ENCODE results near the gene DNAJC3. TPM values are rescaled to one million over a fixed set of nuclear protein-coding genes. Genes with fewer than 3 reads are reported as not detected.

DNAJC3 gene
- total RNA-seq, 1 experiment from 2014 or later: 21.2 TPM

GRCh38 chr13:95708391-95708774 is 31.4 kb downstream of the DNAJC3 start:
- Histone ChIP-seq H4K91ac (ENCODE audit: insufficient read length, low read depth, low read length) (no peak overlapping the region), H3K14ac (ENCODE audit: insufficient read depth, low read length) (no peak overlapping the region), H2BK15ac (ENCODE audit: low read depth, low read length) (no peak overlapping the region), H3K79me1 (ENCODE audit: insufficient read depth, low read depth, low read length, poor library complexity, severe bottlenecking) (no peaks in the 10 kb centered on the region), H3K27me3 (ENCODE audit: insufficient read depth, low read length) (no peaks in the 10 kb centered on the region), H3K4ac (ENCODE audit: low read depth, low read length) (no peak overlapping the region), H2BK12ac (ENCODE audit: insufficient read length, low read depth, low read length) (no peak overlapping the region), H3K9me3 (ENCODE audit: control insufficient read depth, low read depth, low read length) (no peaks in the 10 kb centered on the region), H3K27ac (ENCODE audit: insufficient read length, low read depth, low read length) (no peak overlapping the region), H4K5ac (ENCODE audit: insufficient read length, low read depth, low read length) (no peak overlapping the region), H4K20me1 (ENCODE audit: control insufficient read depth, insufficient read depth, insufficient read length) (no peaks in the 10 kb centered on the region), H3K4me1 (ENCODE audit: insufficient read depth, low read length) (no peaks in the 10 kb centered on the region), H2BK20ac (ENCODE audit: low read depth, low read length, poor library complexity, severe bottlenecking) (no peak overlapping the region), H2AFZ (ENCODE audit: low read length) (no peak overlapping the region), H3T11ph (ENCODE audit: low read length) (no peak overlapping the region), H3K4me2 (ENCODE audit: insufficient read depth, insufficient read length, low read length) (no peak overlapping the region), H4K8ac (replicated peaks; ENCODE audit: insufficient read length, low read depth, low read length) (no peak overlapping the region), H2AK5ac (ENCODE audit: insufficient read length, low read length) (no peak overlapping the region), H3K9ac (ENCODE audit: extremely low read depth, insufficient read length, low read length) (no peak overlapping the region), H3K23ac (ENCODE audit: insufficient read length, low read depth, low read length) (no peak overlapping the region), H2BK5ac (ENCODE audit: insufficient read length, low read length) (no peak overlapping the region), H3K23me2 (ENCODE audit: insufficient read length, low read depth, low read length, poor library complexity, severe bottlenecking) (no peaks in the 10 kb centered on the region), H3K18ac (ENCODE audit: insufficient read length, low read depth, low read length) (no peak overlapping the region), H3K56ac (ENCODE audit: insufficient read length, low read depth, low read length) (no peak overlapping the region), H2BK120ac (ENCODE audit: low read depth, low read length, poor library complexity, severe bottlenecking) (no peak overlapping the region), H3K79me2 (ENCODE audit: insufficient read depth, low read length) (no peaks in the 10 kb centered on the region)
- no CpG with 5 or more reads among the region's 5 CpGs for WGBS (ENCODE audit: extremely low coverage, insufficient read length, low lambda C conversion rate)
- DNase-seq: no peak
- H3K36me3 Mint-ChIP-seq (ENCODE audit: insufficient read depth in 1 of 3, low read depth in 3 of 3): peaks cover 17 to 22% (median 18%) of the 10 kb centered on the region in 3 experiments
- no peak overlapping the region for H3K4me3 Mint-ChIP-seq
- H3K27ac Mint-ChIP-seq: 0 out of 7 replicates have a peak overlapping the region, but pooled peaks of 1 of the 3 experiments have one; percentile 23
- no peaks in the 10 kb centered on the region for H3K27me3 Mint-ChIP-seq (ENCODE audit: low read depth)
- TF ChIP-seq CTCF (conservative IDR thresholded peaks at IDR 0.05): no peak
- H3K9me3 Mint-ChIP-seq: no peaks in the 10 kb centered on the region; a peak in 2 of 5 replicates
- no peaks in the 10 kb centered on the region for H3K4me1 Mint-ChIP-seq

All from H9 (cell line).